GM06990 (cell line): ENCODE measurements around the gene ZNF32.

ENCODE experiments used
- DNase-seq: peaks from one replicate; pipeline ENCODE4 v3.0.0-alpha.2; 2011; ENCODE audit not compliant: insufficient read length; ENCODE audit errors: extremely low read depth
- H3K27me3 ChIP-seq: replicated peaks from 2 replicates; pipeline ENCODE4 v1.6.0; 2011; ENCODE audit warnings: low read length; ENCODE audit not compliant: control insufficient read depth, insufficient read depth
- H3K36me3 ChIP-seq: 2 replicates; pipeline ENCODE4 v1.5.1; 2011; ENCODE audit warnings: low read length; ENCODE audit not compliant: control insufficient read depth, insufficient read depth
- H3K4me3 ChIP-seq: replicated peaks from 2 replicates; pipeline ENCODE4 v1.5.1; 2011; ENCODE audit warnings: low read depth, mild to moderate bottlenecking, control low read depth, low read length
- CTCF ChIP-seq: IDR thresholded peaks from 2 replicates; pipeline ENCODE4 v1.5.1; 2011; ENCODE audit warnings: low read length, control low read depth, mild to moderate bottlenecking, inconsistent platforms; ENCODE audit not compliant: insufficient read depth, poor library complexity, severe bottlenecking

The ZNF32 gene

GRCh38 chr10:43627942-43628341, 20.7 kb downstream of the ZNF32 start:
- Histone ChIP-seq H3K36me3 (no peaks in the 10 kb centered on the region), H3K27me3 (no peaks in the 10 kb centered on the region), H3K4me3 (no peak overlapping the region)
- TF ChIP-seq CTCF, result no peak
- no peak for DNase-seq

GRCh38 chr10:43623351-43623750, 25.3 kb downstream of the ZNF32 start:
- Histone ChIP-seq H3K27me3 (no peaks in the 10 kb centered on the region), H3K4me3 (no peak overlapping the region), H3K36me3 (no peaks in the 10 kb centered on the region)
- TF ChIP-seq CTCF, result no peak
- no peak for DNase-seq

GRCh38 chr10:43622038-43622437, 26.6 kb downstream of the ZNF32 start:
- no peak for TF ChIP-seq CTCF
- no peaks in the 10 kb centered on the region for H3K36me3 ChIP-seq
- DNase-seq, result no peak
- H3K4me3 ChIP-seq, result no peak overlapping the region
- no peaks in the 10 kb centered on the region for H3K27me3 ChIP-seq

- Histone ChIP-seq H3K27me3 (no peaks in the 10 kb centered on the region), H3K36me3 (no peaks in the 10 kb centered on the region; the same call in 1 of the 2 replicates), H3K4me3 (no peak overlapping the region)
- no peak for DNase-seq
- no peak for TF ChIP-seq CTCF
These were observed 29.3 kb downstream of the ZNF32 start for GRCh38 chr10:43619368-43619767.

GRCh38 chr10:43616697-43617370, 31.8 kb downstream of the ZNF32 start:
- H3K4me3 ChIP-seq, result no peak overlapping the region
- DNase-seq, result no peak
- no peaks in the 10 kb centered on the region; the same call in 1 of the 2 replicates for H3K36me3 ChIP-seq
- H3K27me3 ChIP-seq, result no peaks in the 10 kb centered on the region
- no peak for TF ChIP-seq CTCF

GRCh38 chr10:43610636-43611035, 38.0 kb downstream of the ZNF32 start:
- Histone ChIP-seq H3K27me3 (no peaks in the 10 kb centered on the region), H3K36me3 (no peaks in the 10 kb centered on the region; the same call in none of the 2 replicates), H3K4me3 (no peak overlapping the region)
- no peak for TF ChIP-seq CTCF
- DNase-seq, result no peak
